NCI-H2081 (cell line): ENCODE results near the gene TP53TG3B.
"Not testable (repeated sequence)": the region's sequence is repeated elsewhere in the genome, so short reads cannot be mapped to it uniquely, and the experiment has no call there.

ENCODE experiments used
- DNase-seq, 2 experiments: peaks; one replicate each; lab custom pipeline; 2025; lab: John Stamatoyannopoulos, UW

The TP53TG3B gene, protein sequence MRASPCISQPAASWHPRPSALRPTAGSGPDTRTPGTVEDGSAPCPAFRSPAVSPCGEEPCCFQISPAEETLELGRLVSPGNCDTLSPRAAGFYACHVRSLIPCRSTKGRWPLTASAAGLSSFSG

DNA sequence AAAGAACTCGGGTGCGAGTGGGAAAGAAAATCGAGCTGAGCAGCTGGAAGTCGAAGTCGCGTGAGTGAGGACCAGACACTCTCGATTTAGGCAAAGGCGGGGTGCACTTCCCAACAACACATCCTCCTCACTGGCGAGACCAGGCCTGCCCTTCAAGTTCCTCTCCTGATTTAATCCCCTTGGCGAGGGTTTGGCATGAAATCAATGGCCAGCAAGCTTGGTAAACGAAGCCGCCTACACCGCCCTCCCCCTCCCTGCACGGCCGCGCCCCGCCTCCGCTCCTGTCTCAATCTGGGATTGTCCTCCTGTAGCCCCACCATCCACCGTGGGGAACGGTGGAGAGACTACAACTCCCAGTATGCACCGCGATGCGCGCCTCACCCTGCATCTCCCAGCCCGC lies at the start of gene TP53TG3B:
TP53TG3B (plus strand) TSS at position 301 of the 400 bp plus-strand sequence; CDS start at position 369, 68 bp downstream.
- not testable (repeated sequence) for DNase-seq

DNA sequence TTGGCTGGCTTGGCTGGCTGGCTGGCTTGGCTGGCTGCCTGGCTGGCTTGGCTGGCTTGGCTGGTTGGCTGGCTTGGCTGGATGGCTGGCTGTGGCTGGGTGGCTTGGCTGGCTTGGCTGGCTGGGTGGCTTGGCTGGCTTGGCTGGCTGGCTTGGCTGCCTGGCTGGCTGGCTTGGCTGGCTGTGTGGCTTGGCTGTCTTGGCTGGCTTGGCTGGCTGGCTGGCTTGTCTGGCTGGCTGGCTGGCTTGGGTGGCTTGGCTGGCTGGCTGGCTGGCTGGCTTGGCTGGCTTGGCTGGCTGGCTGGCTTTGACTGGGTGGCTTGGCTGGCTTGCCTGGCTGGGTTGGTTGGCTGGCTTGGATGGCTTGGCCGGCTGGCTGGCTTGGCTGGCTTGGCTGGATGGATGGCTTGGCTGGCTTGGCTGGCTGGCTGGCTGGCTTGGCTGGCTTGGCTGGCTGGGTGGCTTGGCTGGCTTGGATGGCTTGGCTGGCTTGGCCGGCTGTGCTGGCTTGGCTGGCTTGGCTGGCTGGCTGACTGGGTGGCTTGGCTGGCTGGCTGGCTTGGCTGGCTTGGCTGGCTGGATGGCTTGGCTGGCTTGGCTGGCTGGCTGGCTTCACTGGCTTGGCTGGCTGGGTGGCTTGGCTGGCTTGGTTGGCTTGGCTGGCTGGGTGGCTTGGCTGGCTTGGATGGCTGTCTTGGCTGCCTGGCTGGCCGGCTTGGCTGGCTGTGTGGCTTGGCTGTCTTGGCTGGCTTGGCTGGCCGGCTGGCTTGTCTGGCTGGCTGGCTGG lies 24.2 kb upstream of the TP53TG3B start:
- DNase-seq: not testable (repeated sequence)

DNA sequence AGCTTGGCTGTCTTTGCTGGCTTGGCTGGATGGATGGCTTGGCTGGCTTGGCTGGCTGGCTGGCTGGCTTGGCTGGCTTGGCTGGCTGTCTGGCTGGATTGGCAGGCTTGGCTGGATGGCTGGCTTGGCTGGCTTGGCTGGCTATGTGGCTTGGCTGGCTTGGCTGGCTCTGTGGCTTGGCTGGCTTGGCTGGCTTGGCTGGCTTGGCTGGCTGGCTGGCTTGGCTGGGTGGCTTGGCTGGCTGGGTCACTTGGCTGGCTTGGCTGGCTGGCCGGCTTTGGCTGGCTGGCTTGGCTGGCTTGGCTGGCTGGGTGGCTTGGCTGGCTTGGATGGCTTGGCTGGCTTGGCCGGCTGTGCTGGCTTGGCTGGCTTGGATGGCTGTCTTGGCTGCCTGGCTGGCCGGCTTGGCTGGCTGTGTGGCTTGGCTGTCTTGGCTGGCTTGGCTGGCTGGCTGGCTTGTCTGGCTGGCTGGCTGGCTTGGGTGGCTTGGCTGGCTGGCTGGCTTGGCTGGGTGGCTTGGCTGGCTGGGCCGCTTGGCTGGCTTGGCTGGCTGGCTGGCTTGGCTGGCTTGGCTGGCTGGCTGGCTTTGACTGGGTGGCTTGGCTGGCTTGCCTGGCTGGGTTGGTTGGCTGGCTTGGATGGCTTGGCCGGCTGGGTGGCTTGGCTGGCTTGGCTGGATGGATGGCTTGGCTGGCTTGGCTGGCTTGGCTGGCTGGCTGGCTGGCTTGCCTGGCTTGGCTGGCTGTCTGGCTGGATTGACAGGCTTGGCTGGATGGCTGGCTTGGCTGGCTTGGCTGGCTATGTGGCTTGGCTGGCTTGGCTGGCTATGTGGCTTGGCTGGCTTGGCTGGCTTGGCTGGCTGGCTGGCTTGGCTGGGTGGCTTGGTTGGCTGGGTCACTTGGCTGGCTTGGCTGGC lies 22.8 kb upstream of the TP53TG3B start:
- not testable (repeated sequence) for DNase-seq

DNA sequence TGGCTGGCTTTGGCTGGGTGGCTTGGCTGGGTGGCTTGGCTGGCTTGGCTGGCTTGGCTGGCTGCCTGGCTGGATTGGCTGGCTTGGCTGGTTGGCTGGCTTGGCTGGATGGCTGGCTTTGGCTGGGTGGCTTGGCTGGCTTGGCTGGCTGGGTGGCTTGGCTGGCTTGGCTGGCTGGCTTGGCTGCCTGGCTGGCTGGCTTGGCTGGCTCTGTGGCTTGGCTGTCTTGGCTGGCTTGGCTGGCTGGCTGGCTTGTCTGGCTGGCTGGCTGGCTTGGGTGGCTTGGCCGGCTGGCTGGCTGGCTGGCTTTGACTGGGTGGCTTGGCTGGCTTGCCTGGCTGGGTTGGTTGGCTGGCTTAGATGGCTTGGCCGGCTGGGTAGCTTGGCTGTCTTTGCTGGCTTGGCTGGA lies 22.1 kb upstream of the TP53TG3B start:
- DNase-seq: not testable (repeated sequence)

DNA sequence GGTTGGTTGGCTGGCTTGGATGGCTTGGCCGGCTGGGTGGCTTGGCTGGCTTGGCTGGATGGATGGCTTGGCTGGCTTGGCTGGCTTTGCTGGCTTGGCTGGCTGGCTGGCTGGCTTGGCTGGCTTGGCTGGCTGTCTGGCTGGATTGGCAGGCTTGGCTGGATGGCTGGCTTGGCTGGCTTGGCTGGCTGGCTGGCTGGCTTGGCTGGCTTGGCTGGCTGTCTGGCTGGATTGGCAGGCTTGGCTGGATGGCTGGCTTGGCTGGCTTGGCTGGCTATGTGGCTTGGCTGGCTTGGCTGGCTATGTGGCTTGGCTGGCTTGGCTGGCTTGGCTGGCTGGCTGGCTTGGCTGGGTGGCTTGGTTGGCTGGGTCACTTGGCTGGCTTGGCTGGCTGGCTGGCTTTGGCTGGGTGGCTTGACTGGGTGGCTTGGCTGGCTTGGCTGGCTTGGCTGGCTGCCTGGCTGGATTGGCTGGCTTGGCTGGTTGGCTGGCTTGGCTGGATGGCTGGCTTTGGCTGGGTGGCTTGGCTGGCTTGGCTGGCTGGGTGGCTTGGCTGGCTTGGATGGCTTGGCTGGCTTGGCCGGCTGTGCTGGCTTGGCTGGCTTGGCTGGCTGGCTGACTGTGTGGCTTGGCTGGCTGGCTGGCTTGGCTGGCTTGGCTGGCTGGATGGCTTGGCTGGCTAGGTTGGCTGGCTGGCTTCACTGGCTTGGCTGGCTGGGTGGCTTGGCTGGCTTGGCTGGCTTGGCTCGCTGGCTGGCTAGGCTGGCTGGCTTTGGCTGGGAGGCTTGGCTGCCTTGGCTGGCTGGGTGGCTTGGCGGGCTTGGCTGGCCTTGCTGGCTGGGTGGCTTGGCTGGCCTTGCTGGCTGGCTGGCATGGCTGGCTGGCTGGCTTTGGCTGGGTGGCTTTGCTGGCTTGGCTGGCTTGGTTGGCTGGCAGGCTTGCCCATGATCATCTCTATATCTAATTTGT lies 21.3 kb upstream of the TP53TG3B start:
- not testable (repeated sequence) for DNase-seq
